Measurements from ENCODE around the gene UBR2. TPM values are rescaled to one million over a fixed set of nuclear protein-coding genes. Genes with fewer than 3 reads are reported as not detected.

UBR2 gene
- total RNA-seq, 2 experiments from 2014 or later, result 27.4 to 27.7 TPM

DNA sequence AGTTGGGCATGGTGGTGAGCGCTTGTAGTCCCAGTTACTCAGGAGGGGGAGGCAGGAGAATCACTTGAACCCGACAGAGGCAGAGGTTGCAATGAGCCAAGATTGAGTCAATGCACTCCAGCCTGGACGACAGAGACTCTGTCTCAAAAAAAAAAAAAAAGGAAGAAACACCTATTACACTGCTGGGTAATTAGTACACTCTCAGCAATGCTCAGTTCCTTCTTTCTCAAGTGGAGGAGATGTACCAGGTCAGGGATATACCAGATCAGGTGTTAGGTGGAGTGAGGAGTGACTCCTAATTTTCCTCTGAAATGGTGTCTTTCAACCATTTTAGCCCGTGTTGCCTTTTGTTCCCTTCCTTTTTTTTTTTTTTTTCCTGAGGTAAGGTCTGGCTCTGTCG lies 30.0 kb upstream of the UBR2 start:
- ChIA-PET CTCF (no interaction called here), POLR2A (no interaction called here)
- Histone ChIP-seq H3K36me3 (ENCODE audit: insufficient read depth, low read length) (no peaks in the 10 kb centered on the region), H3K9me3 (ENCODE audit: control insufficient read depth in 1 of 2, insufficient read depth in 1 of 2, low read length in 2 of 2) (no peaks in the 10 kb centered on the region), H3K4me3 (ENCODE audit: low read length) (no peak overlapping the region), H3K27me3 (ENCODE audit: control insufficient read depth in 1 of 2, insufficient read depth in 2 of 2, low read length in 2 of 2) (no peaks in the 10 kb centered on the region), H3K27ac (ENCODE audit: low read depth in 1 of 2, low read length in 2 of 2) (no peak overlapping the region), H3K4me1 (ENCODE audit: insufficient read depth, low read length) (no peaks in the 10 kb centered on the region)
- no peaks in the 10 kb centered on the region for H3K36me3 Mint-ChIP-seq (ENCODE audit: low read depth)
- H3K4me1 Mint-ChIP-seq (ENCODE audit: low read depth), result no peaks in the 10 kb centered on the region
- H3K9me3 Mint-ChIP-seq, result no peaks in the 10 kb centered on the region
- intact Hi-C loops (cut with DNase I, micrococcal nuclease), result loop anchor here in 1 of 2 experiments (2.0 to 5.0 kb wide), 3 partner anchors 81 to 273 kb away; partner anchors contain the start of gene TRERF1
- DNase-seq (no peak), ATAC-seq (ENCODE audit: poor library complexity) (no peak)
- no peaks in the 10 kb centered on the region for H3K27me3 Mint-ChIP-seq
- H3K4me3 Mint-ChIP-seq, result no peak overlapping the region
- no peak overlapping the region for H3K27ac Mint-ChIP-seq
- TF ChIP-seq, protein P1, sequence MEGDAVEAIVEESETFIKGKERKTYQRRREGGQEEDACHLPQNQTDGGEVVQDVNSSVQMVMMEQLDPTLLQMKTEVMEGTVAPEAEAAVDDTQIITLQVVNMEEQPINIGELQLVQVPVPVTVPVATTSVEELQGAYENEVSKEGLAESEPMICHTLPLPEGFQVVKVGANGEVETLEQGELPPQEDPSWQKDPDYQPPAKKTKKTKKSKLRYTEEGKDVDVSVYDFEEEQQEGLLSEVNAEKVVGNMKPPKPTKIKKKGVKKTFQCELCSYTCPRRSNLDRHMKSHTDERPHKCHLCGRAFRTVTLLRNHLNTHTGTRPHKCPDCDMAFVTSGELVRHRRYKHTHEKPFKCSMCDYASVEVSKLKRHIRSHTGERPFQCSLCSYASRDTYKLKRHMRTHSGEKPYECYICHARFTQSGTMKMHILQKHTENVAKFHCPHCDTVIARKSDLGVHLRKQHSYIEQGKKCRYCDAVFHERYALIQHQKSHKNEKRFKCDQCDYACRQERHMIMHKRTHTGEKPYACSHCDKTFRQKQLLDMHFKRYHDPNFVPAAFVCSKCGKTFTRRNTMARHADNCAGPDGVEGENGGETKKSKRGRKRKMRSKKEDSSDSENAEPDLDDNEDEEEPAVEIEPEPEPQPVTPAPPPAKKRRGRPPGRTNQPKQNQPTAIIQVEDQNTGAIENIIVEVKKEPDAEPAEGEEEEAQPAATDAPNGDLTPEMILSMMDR (IDR thresholded peaks at IDR 0.05), result no peak

DNA sequence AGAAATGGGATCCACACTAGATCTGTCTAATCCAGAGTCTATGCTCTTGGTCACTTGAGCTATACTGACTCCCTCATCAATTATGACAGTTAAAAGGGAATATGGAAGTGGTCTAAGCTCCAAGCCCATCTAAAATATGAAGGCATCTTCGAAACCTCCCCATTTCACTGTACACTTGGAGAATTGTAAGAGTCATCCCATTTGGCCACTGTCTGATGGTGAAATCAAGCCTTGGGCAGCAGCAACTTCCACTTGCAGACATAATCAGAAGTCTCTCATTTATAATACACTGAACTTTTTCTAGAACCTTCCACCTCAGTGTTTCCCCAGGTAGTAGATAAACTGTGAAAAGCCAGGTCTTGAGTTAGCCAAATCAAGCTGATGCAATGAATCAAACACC lies 26.3 kb upstream of the UBR2 start:
- H3K4me3 Mint-ChIP-seq, result no peak overlapping the region
- CTCF ChIA-PET, result interaction anchor here (3.8 kb wide), 1 partner anchor 10 kb away, joined by 24 read pairs; no protein-coding TSS in a partner anchor

DNA sequence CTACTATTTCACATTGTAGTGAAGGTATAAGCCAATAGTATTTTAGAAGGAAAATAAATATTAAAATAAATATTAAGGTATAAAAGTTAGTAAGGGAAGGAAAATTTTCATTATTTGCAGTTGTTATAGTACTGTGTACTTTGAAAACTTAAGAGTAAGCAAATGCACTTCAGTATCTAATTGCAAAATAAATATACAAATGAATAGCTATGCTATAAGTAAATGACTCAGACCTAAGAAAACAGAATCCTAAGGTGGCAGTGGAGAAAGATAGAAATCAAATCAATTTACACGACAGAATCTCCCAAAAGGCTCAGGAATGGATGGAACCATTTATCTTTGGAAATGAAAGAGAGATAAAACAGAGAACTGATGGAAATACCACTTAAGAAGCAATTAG lies 24.7 kb upstream of the UBR2 start:
- CTCF ChIA-PET, result no interaction called here
- intact Hi-C loops (cut with DNase I, micrococcal nuclease), result no loop called here
- no peak for ATAC-seq (ENCODE audit: poor library complexity)

More for the DNA sequence above, 26.3 kb upstream of the UBR2 start:
- H3K4me3 ChIP-seq (ENCODE audit: low read length), result no peak overlapping the region
- H3K27me3 ChIP-seq (ENCODE audit: control insufficient read depth in 1 of 2, insufficient read depth in 2 of 2, low read length in 2 of 2), result no peaks in the 10 kb centered on the region
- H3K4me1 ChIP-seq (ENCODE audit: insufficient read depth, low read length), result no peaks in the 10 kb centered on the region
- H3K36me3 ChIP-seq (ENCODE audit: insufficient read depth, low read length), result no peaks in the 10 kb centered on the region
- H3K27ac ChIP-seq (ENCODE audit: low read depth in 1 of 2, low read length in 2 of 2), result no peak overlapping the region
- no peaks in the 10 kb centered on the region for H3K9me3 Mint-ChIP-seq
- POLR2A ChIA-PET, result interaction anchor here (0.8 to 1.2 kb wide), 2 partner anchors 85 to 147 kb away, joined by 3 read pairs; no protein-coding TSS in a partner anchor
- intact Hi-C loops (cut with DNase I, micrococcal nuclease), result no loop called here
- H3K4me1 Mint-ChIP-seq (ENCODE audit: low read depth), result no peaks in the 10 kb centered on the region
- no peak for ATAC-seq (ENCODE audit: poor library complexity)
- no peaks in the 10 kb centered on the region for H3K9me3 ChIP-seq (ENCODE audit: control insufficient read depth in 1 of 2, insufficient read depth in 1 of 2, low read length in 2 of 2)
- H3K27ac Mint-ChIP-seq, result no peak overlapping the region
- no peak for DNase-seq
- H3K27me3 Mint-ChIP-seq, result no peaks in the 10 kb centered on the region
- no peaks in the 10 kb centered on the region for H3K36me3 Mint-ChIP-seq (ENCODE audit: low read depth)
- TF ChIP-seq, protein P1 (IDR thresholded peaks at IDR 0.05), result no peak

More for the DNA sequence above, 24.7 kb upstream of the UBR2 start:
- DNase-seq, result no peak
- H3K4me3 Mint-ChIP-seq, result no peak overlapping the region
- Histone ChIP-seq H3K4me3 (ENCODE audit: low read length) (no peak overlapping the region), H3K36me3 (ENCODE audit: insufficient read depth, low read length) (no peaks in the 10 kb centered on the region), H3K4me1 (ENCODE audit: insufficient read depth, low read length) (no peaks in the 10 kb centered on the region), H3K27me3 (ENCODE audit: control insufficient read depth in 1 of 2, insufficient read depth in 2 of 2, low read length in 2 of 2) (no peaks in the 10 kb centered on the region), H3K27ac (ENCODE audit: low read depth in 1 of 2, low read length in 2 of 2) (no peak overlapping the region), H3K9me3 (ENCODE audit: control insufficient read depth in 1 of 2, insufficient read depth in 1 of 2, low read length in 2 of 2) (no peaks in the 10 kb centered on the region)
- no peaks in the 10 kb centered on the region for H3K9me3 Mint-ChIP-seq
- no peaks in the 10 kb centered on the region for H3K27me3 Mint-ChIP-seq
- no peaks in the 10 kb centered on the region for H3K4me1 Mint-ChIP-seq (ENCODE audit: low read depth)
- TF ChIP-seq, protein P1 (IDR thresholded peaks at IDR 0.05), result no peak
- H3K27ac Mint-ChIP-seq, result no peak overlapping the region
- POLR2A ChIA-PET, result no interaction called here
- no peaks in the 10 kb centered on the region for H3K36me3 Mint-ChIP-seq (ENCODE audit: low read depth)

All from CD4-positive, alpha-beta T cell (primary cell).